A549 treated with ZK216348 at 1 μM for 4 hours (cell line): ENCODE results near the gene DIO3. TPM values are rescaled to one million over a fixed set of nuclear protein-coding genes. Genes with fewer than 3 reads are reported as not detected.

Experiments used
- total RNA-seq: library from RNA; stranded (reverse); fragments of 200-300 nt; extraction: Qiagen RNA extraction; gene quantifications from 5 replicates; pipeline ENCODE4 v1.2.3, GENCODE V29; 2022; ENCODE audit warnings: low read depth

The DIO3 gene
- total RNA-seq, result not detected in 5 replicates

DNA sequence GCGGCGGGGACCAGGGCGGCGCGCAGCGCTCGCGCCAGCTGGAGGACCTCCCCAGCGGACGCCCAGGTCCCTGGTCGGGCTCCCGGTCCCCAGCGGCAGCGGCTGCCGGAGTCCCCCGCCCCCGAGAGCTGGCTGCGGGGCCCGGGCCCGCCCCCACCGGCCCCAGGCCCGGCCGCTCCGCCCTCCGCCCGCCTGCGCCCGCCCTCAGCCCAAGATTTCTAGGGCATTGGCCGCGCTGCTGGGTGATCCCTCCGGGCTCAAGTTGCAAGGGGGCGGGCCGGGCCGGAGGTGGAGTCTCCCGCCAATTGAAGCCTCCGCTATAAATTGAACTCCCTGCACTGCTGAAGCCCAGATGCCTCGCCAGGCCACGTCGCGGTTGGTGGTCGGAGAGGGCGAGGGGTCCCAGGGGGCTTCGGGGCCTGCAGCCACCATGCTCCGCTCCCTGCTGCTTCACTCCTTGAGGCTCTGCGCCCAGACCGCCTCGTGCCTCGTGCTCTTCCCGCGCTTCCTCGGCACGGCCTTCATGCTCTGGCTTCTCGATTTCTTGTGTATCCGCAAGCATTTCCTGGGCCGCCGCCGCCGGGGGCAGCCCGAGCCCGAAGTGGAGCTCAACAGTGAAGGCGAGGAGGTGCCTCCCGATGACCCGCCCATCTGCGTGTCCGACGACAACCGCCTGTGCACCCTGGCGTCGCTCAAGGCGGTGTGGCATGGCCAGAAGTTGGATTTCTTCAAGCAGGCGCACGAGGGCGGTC, at the start of gene DIO3:
DIO3 (plus strand) TSS at position 351 of the 752 bp plus-strand sequence.

Other genes with a start within 250 kb of the DIO3 start
- gene PPP2R5C, start 200.2 kb downstream of the DIO3 start, total RNA-seq, result 53.5 to 81.0 TPM (median 70.5 TPM) in 5 replicates